ENCODE data around the gene MRTFB.

MRTFB gene

GRCh38 chr16:14193316-14193871 is 122.3 kb downstream of the MRTFB start:
- peak in 1 of 2 donors; percentile 23 for DNase-seq

- no peak for DNase-seq
These were observed 123.6 kb downstream of the MRTFB start for GRCh38 chr16:14194721-14195120.

- no peak for DNase-seq
These were observed 124.9 kb downstream of the MRTFB start for GRCh38 chr16:14196011-14196410.

GRCh38 chr16:14196539-14196938 is 125.4 kb downstream of the MRTFB start:
- DNase-seq, result peak in 1 of 2 donors; percentile 6

GRCh38 chr16:14198012-14198411 is 126.9 kb downstream of the MRTFB start:
- DNase-seq, result no peak

GRCh38 chr16:14198572-14198971 is 127.5 kb downstream of the MRTFB start:
- DNase-seq, result no peak

GRCh38 chr16:14199199-14199598 is 128.1 kb downstream of the MRTFB start:
- DNase-seq, result no peak

- DNase-seq, result no peak
These were observed 128.5 kb downstream of the MRTFB start for GRCh38 chr16:14199624-14200023.

- no peak for DNase-seq
These were observed 131.0 kb downstream of the MRTFB start for GRCh38 chr16:14202095-14202494.

- peak in 1 of 2 donors; percentile 8 for DNase-seq
These were observed 131.6 kb downstream of the MRTFB start for GRCh38 chr16:14202697-14203096.

GRCh38 chr16:14203166-14203565 is 132.0 kb downstream of the MRTFB start:
- DNase-seq, result no peak

GRCh38 chr16:14205666-14206065 is 134.5 kb downstream of the MRTFB start:
- no peak for DNase-seq

- DNase-seq, result no peak
These were observed 140.9 kb downstream of the MRTFB start for GRCh38 chr16:14211856-14212543.

- no peak for DNase-seq
These were observed 144.8 kb downstream of the MRTFB start for GRCh38 chr16:14215941-14216340.

- no peak for DNase-seq
These were observed 148.9 kb downstream of the MRTFB start for GRCh38 chr16:14219983-14220382.

GRCh38 chr16:14223632-14224031 is 152.5 kb downstream of the MRTFB start:
- no peak for DNase-seq

GRCh38 chr16:14225457-14225856 is 154.3 kb downstream of the MRTFB start:
- DNase-seq, result no peak

GRCh38 chr16:14232106-14232864 is 161.2 kb downstream of the MRTFB start:
- DNase-seq, result no peak

- DNase-seq, result no peak
These were observed 165.3 kb downstream of the MRTFB start for GRCh38 chr16:14236401-14236800.

GRCh38 chr16:14238756-14239155 is 167.6 kb downstream of the MRTFB start:
- no peak for DNase-seq

- DNase-seq, result no peak
These were observed 168.7 kb downstream of the MRTFB start for GRCh38 chr16:14239791-14240190.

- no peak for DNase-seq
These were observed 169.2 kb downstream of the MRTFB start for GRCh38 chr16:14240219-14240843.

GRCh38 chr16:14240964-14241363 is 169.8 kb downstream of the MRTFB start:
- DNase-seq, result no peak

GRCh38 chr16:14241631-14242030 is 170.5 kb downstream of the MRTFB start:
- DNase-seq, result no peak
